ENCODE results near the gene RBKS. TPM values are rescaled to one million over a fixed set of nuclear protein-coding genes. Genes with fewer than 3 reads are reported as not detected.

RBKS gene
- total RNA-seq, 1 experiment from 2014 or later: 4.5 TPM

DNA sequence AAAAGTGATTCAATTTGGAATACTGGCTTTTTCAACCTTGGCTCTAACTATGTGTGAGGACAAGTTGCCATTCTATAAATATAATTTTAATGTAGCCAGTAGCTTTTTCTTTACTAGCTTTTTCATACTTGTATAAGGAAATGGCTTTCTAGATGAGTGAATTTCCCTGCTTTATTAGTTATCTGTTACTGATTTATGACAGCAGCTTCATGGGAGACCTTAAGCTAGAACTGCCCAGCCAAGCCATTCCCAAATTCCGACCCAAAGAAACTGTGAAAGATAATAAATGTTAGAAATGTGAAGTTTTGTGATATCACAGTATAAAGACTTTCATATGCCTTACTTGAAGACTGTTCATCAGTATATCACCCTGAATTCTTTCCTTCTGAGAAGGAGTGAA, 32.7 kb upstream of the RBKS start:
- no peaks in the 10 kb centered on the region for H3K9me2 ChIP-seq (ENCODE audit: insufficient read depth)
- H3F3A ChIP-seq (ENCODE audit: insufficient read depth, low read depth): 0 out of 2 replicates have a peak, but pooled peaks cover 3% of the 10 kb centered on the region
- ChIA-PET POLR2A (ENCODE audit: unreplicated experiment) (no interaction called here), CTCF (no interaction called here)
- no peak overlapping the region for H2AFZ ChIP-seq
- H3K36me3 ChIP-seq (ENCODE audit: low read depth): no peaks in the 10 kb centered on the region
- no peaks in the 10 kb centered on the region for H3K4me1 ChIP-seq (replicated peaks; ENCODE audit: insufficient read depth)
- no peaks in the 10 kb centered on the region for H4K20me1 ChIP-seq (ENCODE audit: insufficient read depth)
- no TSS peak for BruUV-seq (replicated peaks)
- no peak for DNase-seq
- no peaks in the 10 kb centered on the region for H3K27me3 ChIP-seq (ENCODE audit: insufficient read depth, low read depth)
- no peak overlapping the region for H3K4me2 ChIP-seq
- no peak overlapping the region for H3K27ac ChIP-seq
- TF ChIP-seq, protein P1, sequence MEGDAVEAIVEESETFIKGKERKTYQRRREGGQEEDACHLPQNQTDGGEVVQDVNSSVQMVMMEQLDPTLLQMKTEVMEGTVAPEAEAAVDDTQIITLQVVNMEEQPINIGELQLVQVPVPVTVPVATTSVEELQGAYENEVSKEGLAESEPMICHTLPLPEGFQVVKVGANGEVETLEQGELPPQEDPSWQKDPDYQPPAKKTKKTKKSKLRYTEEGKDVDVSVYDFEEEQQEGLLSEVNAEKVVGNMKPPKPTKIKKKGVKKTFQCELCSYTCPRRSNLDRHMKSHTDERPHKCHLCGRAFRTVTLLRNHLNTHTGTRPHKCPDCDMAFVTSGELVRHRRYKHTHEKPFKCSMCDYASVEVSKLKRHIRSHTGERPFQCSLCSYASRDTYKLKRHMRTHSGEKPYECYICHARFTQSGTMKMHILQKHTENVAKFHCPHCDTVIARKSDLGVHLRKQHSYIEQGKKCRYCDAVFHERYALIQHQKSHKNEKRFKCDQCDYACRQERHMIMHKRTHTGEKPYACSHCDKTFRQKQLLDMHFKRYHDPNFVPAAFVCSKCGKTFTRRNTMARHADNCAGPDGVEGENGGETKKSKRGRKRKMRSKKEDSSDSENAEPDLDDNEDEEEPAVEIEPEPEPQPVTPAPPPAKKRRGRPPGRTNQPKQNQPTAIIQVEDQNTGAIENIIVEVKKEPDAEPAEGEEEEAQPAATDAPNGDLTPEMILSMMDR (conservative IDR thresholded peaks at IDR 0.05): no peak
- TF ChIP-seq EZH2 (IDR thresholded peaks at IDR 0.05; ENCODE audit: low read depth): no peak
- intact Hi-C loops (cut with micrococcal nuclease; ENCODE audit: unreplicated experiment): no loop called here
- H3K4me3 ChIP-seq: no peak overlapping the region
- H3K9me3 ChIP-seq (ENCODE audit: insufficient read depth, low read depth): no peaks in the 10 kb centered on the region
- 0 out of 2 replicates have a peak, but pooled peaks cover 12% of the 10 kb centered on the region for H3K79me2 ChIP-seq (ENCODE audit: low read depth)

DNA sequence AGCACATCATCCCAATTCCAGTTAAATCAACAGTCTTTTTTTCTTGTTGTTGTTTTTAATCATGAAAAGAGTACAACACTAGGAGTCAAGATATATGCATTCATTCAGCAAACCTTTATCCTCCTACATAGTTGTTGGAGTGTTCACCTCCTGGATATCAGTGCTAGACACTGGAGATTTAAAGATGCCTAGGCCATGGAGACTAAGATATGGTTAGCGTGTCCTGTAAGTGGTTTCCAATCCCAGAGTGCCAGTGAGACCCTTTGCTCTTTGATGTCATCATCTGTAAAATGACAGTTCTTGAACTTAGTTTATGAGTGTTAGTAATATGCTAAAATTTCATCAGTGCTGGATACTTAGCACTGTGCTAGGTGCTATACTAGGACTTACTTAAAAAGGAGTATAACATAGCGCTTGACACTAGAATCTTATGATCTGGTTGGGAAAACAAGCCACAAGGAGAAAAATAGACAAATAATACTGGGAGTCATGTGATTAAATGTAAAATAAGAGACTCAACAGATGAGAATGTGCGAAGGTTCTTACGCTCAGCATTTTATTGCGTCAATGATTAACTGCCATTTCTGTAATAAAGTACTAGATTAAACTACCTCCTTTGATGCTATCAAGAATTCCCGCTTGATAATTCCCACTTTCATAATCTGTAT, 31.8 kb upstream of the RBKS start:
- DNase-seq: no peak
- POLR2A ChIA-PET (ENCODE audit: unreplicated experiment): no interaction called here
- no peak overlapping the region for H3K27ac ChIP-seq

DNA sequence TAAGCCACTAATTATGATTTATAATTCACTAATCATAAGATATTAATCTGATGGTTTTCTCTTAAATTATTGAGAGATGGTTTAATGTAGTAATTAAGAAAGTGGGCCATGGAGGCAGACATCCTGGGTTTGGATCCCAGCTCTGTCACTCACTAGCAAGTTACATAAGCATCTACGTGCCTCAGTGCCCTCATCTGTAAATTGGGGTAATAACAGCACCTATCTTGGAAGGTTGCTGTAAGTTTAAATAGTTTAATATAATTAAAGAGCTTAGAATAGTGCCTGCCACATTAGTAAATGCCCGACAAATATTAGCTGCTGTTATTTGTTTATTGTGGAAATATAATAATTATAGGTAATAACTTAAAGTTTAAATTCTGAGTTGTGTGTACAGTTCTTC, 31.2 kb upstream of the RBKS start:
- no peaks in the 10 kb centered on the region for H3K9me3 ChIP-seq (ENCODE audit: insufficient read depth, low read depth)
- no peaks in the 10 kb centered on the region for H4K20me1 ChIP-seq (ENCODE audit: insufficient read depth)
- 0 out of 2 replicates have a peak, but pooled peaks cover 12% of the 10 kb centered on the region for H3K79me2 ChIP-seq (ENCODE audit: low read depth)
- no peaks in the 10 kb centered on the region for H3K27me3 ChIP-seq (ENCODE audit: insufficient read depth, low read depth)
- no peaks in the 10 kb centered on the region for H3K36me3 ChIP-seq (ENCODE audit: low read depth)
- POLR2A ChIA-PET (ENCODE audit: unreplicated experiment): no interaction called here
- H3K4me1 ChIP-seq (replicated peaks; ENCODE audit: insufficient read depth): no peaks in the 10 kb centered on the region
- H3K4me2 ChIP-seq: no peak overlapping the region
- intact Hi-C loops (cut with micrococcal nuclease; ENCODE audit: unreplicated experiment): no loop called here
- H3K4me3 ChIP-seq: no peak overlapping the region
- H3F3A ChIP-seq (ENCODE audit: insufficient read depth, low read depth): 0 out of 2 replicates have a peak, but pooled peaks cover 3% of the 10 kb centered on the region
- CTCF ChIA-PET: no interaction called here
- no peak for DNase-seq
- no peak overlapping the region for H3K27ac ChIP-seq
- TF ChIP-seq, protein P1 (conservative IDR thresholded peaks at IDR 0.05): no peak
- TF ChIP-seq EZH2 (IDR thresholded peaks at IDR 0.05; ENCODE audit: low read depth): no peak
- no peak overlapping the region for H2AFZ ChIP-seq
- no peaks in the 10 kb centered on the region for H3K9me2 ChIP-seq (ENCODE audit: insufficient read depth)
- BruUV-seq (replicated peaks): no TSS peak

More for the DNA sequence above, 31.8 kb upstream of the RBKS start:
- intact Hi-C loops (cut with micrococcal nuclease; ENCODE audit: unreplicated experiment): no loop called here
- no TSS peak for BruUV-seq (replicated peaks)
- no peaks in the 10 kb centered on the region for H3K4me1 ChIP-seq (replicated peaks; ENCODE audit: insufficient read depth)
- H3F3A ChIP-seq (ENCODE audit: insufficient read depth, low read depth): 0 out of 2 replicates have a peak, but pooled peaks cover 3% of the 10 kb centered on the region
- TF ChIP-seq, protein P1 (conservative IDR thresholded peaks at IDR 0.05): no peak
- TF ChIP-seq EZH2 (IDR thresholded peaks at IDR 0.05; ENCODE audit: low read depth): no peak
- no peaks in the 10 kb centered on the region for H3K9me3 ChIP-seq (ENCODE audit: insufficient read depth, low read depth)
- no peaks in the 10 kb centered on the region for H4K20me1 ChIP-seq (ENCODE audit: insufficient read depth)
- H3K4me2 ChIP-seq: no peak overlapping the region
- H2AFZ ChIP-seq: no peak overlapping the region
- H3K9me2 ChIP-seq (ENCODE audit: insufficient read depth): no peaks in the 10 kb centered on the region
- H3K4me3 ChIP-seq: no peak overlapping the region
- H3K36me3 ChIP-seq (ENCODE audit: low read depth): no peaks in the 10 kb centered on the region
- H3K79me2 ChIP-seq (ENCODE audit: low read depth): 0 out of 2 replicates have a peak, but pooled peaks cover 12% of the 10 kb centered on the region
- H3K27me3 ChIP-seq (ENCODE audit: insufficient read depth, low read depth): no peaks in the 10 kb centered on the region
- CTCF ChIA-PET: no interaction called here

Data from PC-9 (cell line).